ENCODE measurements around the gene ERG. TPM values are rescaled to one million over a fixed set of nuclear protein-coding genes. Genes with fewer than 3 reads are reported as not detected.

ERG gene
- total and polyA plus RNA-seq, 2 of the 13 experiments (the other 11 are each of a cell fraction or from before 2014, with no cell fraction given), result not detected

- no peak for TF ChIP-seq THAP7 (CRISPR knock-in tag; IDR thresholded peaks at IDR 0.05)
- no peak for TF ChIP-seq ZBTB10 (CRISPR knock-in tag; IDR thresholded peaks at IDR 0.05; ENCODE audit: borderline replicate concordance)
- no peak for TF ChIP-seq ZNF230 (CRISPR knock-in tag; IDR thresholded peaks at IDR 0.05)
- no peak for TF ChIP-seq ELF4 (CRISPR knock-in tag; IDR thresholded peaks at IDR 0.05; ENCODE audit: borderline replicate concordance)
- TF ChIP-seq ZNF550 (CRISPR knock-in tag; IDR thresholded peaks at IDR 0.05; ENCODE audit: borderline replicate concordance), result no peak
- no peak for TF ChIP-seq ZNF607 (CRISPR knock-in tag; IDR thresholded peaks at IDR 0.05; ENCODE audit: borderline replicate concordance)
- no peak for TF ChIP-seq ZNF121 (CRISPR knock-in tag; IDR thresholded peaks at IDR 0.05)
- TF ChIP-seq ARID4A (CRISPR knock-in tag; IDR thresholded peaks at IDR 0.05; ENCODE audit: borderline replicate concordance), result no peak
- no peak for TF ChIP-seq ZNF598 (CRISPR knock-in tag; IDR thresholded peaks at IDR 0.05; ENCODE audit: borderline replicate concordance)
- TF ChIP-seq ZNF3 (CRISPR knock-in tag; IDR thresholded peaks at IDR 0.05), result no peak
- TF ChIP-seq AHDC1 (CRISPR knock-in tag; IDR thresholded peaks at IDR 0.05; ENCODE audit: borderline replicate concordance), result no peak
- no peak for TF ChIP-seq MXD1 (CRISPR knock-in tag; IDR thresholded peaks at IDR 0.05)
These were observed 81.5 kb downstream of the ERG start (continued) for GRCh38 chr21:38416791-38417190.

All from HepG2 (cell line).